IMR-90 (cell line): ENCODE results near the gene TOMM7. TPM values are rescaled to one million over a fixed set of nuclear protein-coding genes. Genes with fewer than 3 reads are reported as not detected.

ENCODE experiments used
- ATAC-seq: fragments of 200-7000 bp; cut with Tn5 transposase; 2 replicates; pipeline ENCODE4 v1.9.1; 2020; ENCODE audit warnings: low read depth, mild to moderate bottlenecking, moderate library complexity
- BruUV-seq: library from RNA; stranded (reverse); fragments of 400-500 nt; replicated peaks from 2 replicates; lab custom pipeline; 2021; lab: Mats Ljungman, UMichigan
- CTCF ChIA-PET: fragments of 300-600 bp; formaldehyde crosslinking; extraction: SDS; loops from one replicate; lab custom pipeline; 2021; ENCODE audit warnings: antibody characterized with exemption; lab: Yijun Ruan, JAX
- POLR2A ChIA-PET: fragments of 300-600 bp; sonication (Branson Sonifier 250); formaldehyde crosslinking; loops from one replicate; lab custom pipeline; 2022; ENCODE audit warnings: antibody characterized with exemption; ENCODE audit not compliant: unreplicated experiment; lab: Charles Lee
- DNase-seq: peaks from one replicate; pipeline ENCODE4 v3.0.0; 2013
- H2AFZ ChIP-seq: replicated peaks from 2 replicates; pipeline ENCODE3; 2013; ENCODE audit warnings: low read length, mild to moderate bottlenecking; ENCODE audit not compliant: poor library complexity
- H2AK5ac ChIP-seq: 2 replicates; pipeline ENCODE4 v1.6.1; 2013; ENCODE audit warnings: low read depth, low read length, inconsistent platforms
- H2AK9ac ChIP-seq: replicated peaks from 2 replicates; pipeline ENCODE3; 2013; ENCODE audit warnings: mild to moderate bottlenecking, low read depth, low read length, moderate library complexity; ENCODE audit not compliant: poor library complexity
- H2BK120ac ChIP-seq: 2 replicates; pipeline ENCODE4 v1.6.1; 2013; ENCODE audit warnings: low read depth, low read length, inconsistent platforms
- H2BK15ac ChIP-seq: 3 replicates; pipeline ENCODE4 v1.6.1; 2013; ENCODE audit warnings: low read depth, low read length, inconsistent platforms
- H2BK20ac ChIP-seq: 2 replicates; pipeline ENCODE4 v1.6.1; 2013; ENCODE audit warnings: low read depth, mild to moderate bottlenecking, inconsistent platforms, low read length, moderate library complexity
- H2BK5ac ChIP-seq: 2 replicates; pipeline ENCODE4 v1.6.1; 2013; ENCODE audit warnings: mild to moderate bottlenecking, low read depth, low read length, inconsistent platforms; ENCODE audit not compliant: poor library complexity, severe bottlenecking
- H3K14ac ChIP-seq: replicated peaks from 2 replicates; pipeline ENCODE4 v1.6.1; 2013; ENCODE audit warnings: low read depth, low read length, inconsistent platforms
- H3K18ac ChIP-seq: 2 replicates; pipeline ENCODE4 v1.6.1; 2013; ENCODE audit warnings: low read depth, low read length, control low read depth
- H3K23ac ChIP-seq: 2 replicates; pipeline ENCODE4 v1.6.1; 2013; ENCODE audit warnings: low read depth, low read length, inconsistent platforms
- H3K27ac ChIP-seq: 2 replicates; pipeline ENCODE4 v1.5.1; 2013; ENCODE audit warnings: mild to moderate bottlenecking, control low read depth, low read length; ENCODE audit not compliant: insufficient read depth
- H3K27me3 ChIP-seq: 2 replicates; pipeline ENCODE4 v1.6.1; 2013; ENCODE audit warnings: low read length; ENCODE audit not compliant: control insufficient read depth, insufficient read depth
- H3K36me3 ChIP-seq: 2 replicates; pipeline ENCODE4 v1.6.1; 2013; ENCODE audit warnings: low read length, mixed read lengths; ENCODE audit not compliant: control insufficient read depth, insufficient read depth
- H3K4ac ChIP-seq: 2 replicates; pipeline ENCODE4 v1.6.1; 2013; ENCODE audit warnings: low read depth, low read length, inconsistent platforms
- H3K4me1 ChIP-seq: 2 replicates; pipeline ENCODE4 v1.6.1; 2013; ENCODE audit warnings: low read length, mixed read lengths; ENCODE audit not compliant: control insufficient read depth, insufficient read depth
- H3K4me2 ChIP-seq: 2 replicates; pipeline ENCODE4 v1.6.1; 2013; ENCODE audit warnings: low read depth, mild to moderate bottlenecking, control low read depth, low read length, moderate library complexity
- H3K4me3 ChIP-seq: 2 replicates; pipeline ENCODE4 v1.5.1; 2013; ENCODE audit warnings: low read depth, mild to moderate bottlenecking, control low read depth, low read length, moderate library complexity; ENCODE audit not compliant: insufficient read depth
- H3K56ac ChIP-seq: 2 replicates; pipeline ENCODE4 v1.6.1; 2013; ENCODE audit warnings: low read length, inconsistent platforms; ENCODE audit not compliant: insufficient read depth; ENCODE audit errors: extremely low read depth
- H3K79me1 ChIP-seq, 2 experiments: 2 replicates each; pipeline ENCODE4 v1.6.1; 2013; ENCODE audit warnings: low read length in 2 of 2, inconsistent platforms in 1 of 2, low read depth in 1 of 2
- H3K9ac ChIP-seq: 2 replicates; pipeline ENCODE4 v1.6.1; 2013; ENCODE audit warnings: low read depth, low read length, control low read depth
- H3K9me1 ChIP-seq: 2 replicates; pipeline ENCODE4 v1.6.1; 2013; ENCODE audit warnings: low read length, inconsistent platforms; ENCODE audit not compliant: insufficient read depth
- H3K9me3 ChIP-seq: 2 replicates; pipeline ENCODE4 v1.6.1; 2013; ENCODE audit warnings: low read length; ENCODE audit not compliant: control insufficient read depth, insufficient read depth
- H4K20me1 ChIP-seq: 2 replicates; pipeline ENCODE4 v1.6.1; 2013; ENCODE audit warnings: low read length, inconsistent platforms; ENCODE audit not compliant: insufficient read depth
- H4K5ac ChIP-seq: 2 replicates; pipeline ENCODE4 v1.6.1; 2013; ENCODE audit warnings: mild to moderate bottlenecking, low read depth, low read length, control low read depth
- H4K8ac ChIP-seq, 2 experiments: 2 replicates each; pipeline ENCODE4 v1.6.1; 2013; ENCODE audit warnings: low read depth in 2 of 2, low read length in 2 of 2, control low read depth in 1 of 2, inconsistent platforms in 1 of 2
- H4K91ac ChIP-seq: 2 replicates; pipeline ENCODE4 v1.6.1; 2013; ENCODE audit warnings: low read depth, low read length, inconsistent platforms; ENCODE audit not compliant: insufficient read depth
- BHLHE40 ChIP-seq: fragments of 150-350 bp; IDR thresholded peaks from 2 replicates; pipeline ENCODE4 v1.6.1; 2016; ENCODE audit warnings: mild to moderate bottlenecking, low read depth, low read length
- CEBPB ChIP-seq: IDR thresholded peaks from 2 replicates; pipeline ENCODE4 v1.6.1; 2012; ENCODE audit warnings: low read depth, low read length, improper control_type of control experiment
- CHD1 ChIP-seq: IDR thresholded peaks from 2 replicates; pipeline ENCODE4 v1.6.1; 2012; ENCODE audit warnings: low read depth, low read length, improper control_type of control experiment
- FOS ChIP-seq: fragments of 150-350 bp; IDR thresholded peaks from 2 replicates; pipeline ENCODE4 v1.6.1; 2016; ENCODE audit warnings: low read depth, low read length
- MAZ ChIP-seq: IDR thresholded peaks from 2 replicates; pipeline ENCODE4 v1.6.1; 2012; ENCODE audit warnings: low read depth, mild to moderate bottlenecking, low read length, improper control_type of control experiment, moderate library complexity, borderline replicate concordance
- MXI1 ChIP-seq: IDR thresholded peaks from 2 replicates; pipeline ENCODE4 v1.6.1; 2012; ENCODE audit warnings: low read depth, mild to moderate bottlenecking, low read length, moderate library complexity, borderline replicate concordance
- POLR2A ChIP-seq: IDR thresholded peaks from 2 replicates; pipeline ENCODE4 v1.6.1; 2012; ENCODE audit warnings: mild to moderate bottlenecking, low read depth, low read length
- RCOR1 ChIP-seq: IDR thresholded peaks from 2 replicates; pipeline ENCODE4 v1.6.1; 2012; ENCODE audit warnings: mild to moderate bottlenecking, low read length, improper control_type of control experiment; ENCODE audit not compliant: insufficient replicate concordance
- RFX5 ChIP-seq: IDR thresholded peaks from 2 replicates; pipeline ENCODE4 v1.8.0; 2012; ENCODE audit warnings: low read depth, mild to moderate bottlenecking, low read length, moderate library complexity
- SMC3 ChIP-seq: fragments of 150-350 bp; IDR thresholded peaks from 2 replicates; pipeline ENCODE4 v1.6.1; 2016; ENCODE audit warnings: low read depth, mild to moderate bottlenecking, antibody characterized with exemption, low read length, moderate library complexity
- WGBS, 2 experiments: methylation state at CpG; one replicate each; pipeline versions ENCODE4 v1.1.5 to v1.1.7; 2013; ENCODE audit warnings: missing lambda C conversion rate in 2 of 2; ENCODE audit not compliant: insufficient read length in 1 of 2; ENCODE audit errors: extremely low coverage in 2 of 2; 5-methylcytosine and 5-hydroxymethylcytosine counted together
- dilution Hi-C: fragments of 300-500 bp; cut with HindIII; formaldehyde crosslinking; loops from one replicate; pipeline ENCODE4 v1.14.3; 2018; ENCODE audit warnings: low sequenced_read_pairs; ENCODE audit not compliant: unreplicated experiment
- in situ Hi-C: fragments of 300-500 bp; cut with MboI; formaldehyde crosslinking; loops from 3 replicates; pipeline ENCODE4 v1.14.3; 2019; ENCODE audit warnings: low sequenced_read_pairs, inconsistent platforms, mixed read lengths
- intact Hi-C: fragments of 100-400 bp; cut with micrococcal nuclease; formaldehyde crosslinking; loops from 2 replicates; pipeline ENCODE4 v1.10.0; 2022
- polyA plus RNA-seq, 3 experiments: library from polyadenylated mRNA; depleted of rRNA; stranded (reverse); fragments of >200 nt; gene quantifications; 2 replicates each; pipeline ENCODE4 v1.2.3, GENCODE V29; 2012; ENCODE audit warnings: low replicate concordance in 1 of 3
- total RNA-seq: library from RNA; depleted of rRNA; stranded (reverse); fragments of >200 nt; gene quantifications from 2 replicates; pipeline ENCODE4 v1.2.3, GENCODE V29; 2012
- TF ChIP-seq, protein P1 (sequence below): fragments of 150-350 bp; IDR thresholded peaks from 2 replicates; pipeline ENCODE4 v1.6.1; 2016; ENCODE audit warnings: low read depth, mild to moderate bottlenecking, low read length, moderate library complexity, borderline replicate concordance
- TF ChIP-seq, protein P2 (sequence below): conservative IDR thresholded peaks from 2 replicates; pipeline ENCODE4 v1.5.1; 2012; ENCODE audit warnings: mild to moderate bottlenecking, low read depth, low read length, improper control_type of control experiment

Gene TOMM7
- total and polyA plus RNA-seq, 2 of the 4 experiments (the other 2 are of a cell fraction), result 67.2 to 727 TPM

DNA sequence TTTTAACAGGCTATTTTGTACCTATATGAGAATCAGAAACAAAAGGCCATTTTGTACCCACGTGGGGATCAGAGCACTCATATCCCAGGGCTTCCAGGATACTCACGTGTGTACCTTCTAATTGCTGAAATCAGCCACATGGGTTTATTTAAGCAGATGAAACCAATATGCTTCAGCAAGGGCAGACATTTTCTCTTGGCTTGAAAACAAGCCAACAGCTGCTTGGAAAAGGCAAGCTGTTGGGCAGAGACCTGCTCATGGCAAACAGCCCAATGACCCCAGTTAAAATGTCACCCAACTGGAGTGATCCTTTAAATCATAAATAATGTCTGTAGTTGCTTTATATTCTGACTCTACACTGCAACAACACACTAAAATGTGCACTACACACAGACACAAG is 26.5 kb upstream of the TOMM7 start:
- Histone ChIP-seq H2BK15ac (no peak overlapping the region), H3K18ac (no peak overlapping the region), H3K27ac (no peak overlapping the region), H3K23ac (no peak overlapping the region), H3K14ac (no peak overlapping the region), H3K4me2 (no peak overlapping the region), H3K9ac (no peak overlapping the region), H4K91ac (no peak overlapping the region; the same call in 1 of the 2 replicates), H2AK5ac (no peak overlapping the region), H2BK5ac (no peak overlapping the region), H4K20me1 (no peaks in the 10 kb centered on the region), H3K56ac (no peak overlapping the region), H3K9me1 (peaks cover 6% of the 10 kb centered on the region; the same call in 1 of the 2 replicates), H4K8ac (no peak overlapping the region), H3K9me3 (peaks cover 4% of the 10 kb centered on the region; the same call in 1 of the 2 replicates), H2BK120ac (no peak overlapping the region), H2AFZ (peak overlapping the region; percentile 1), H3K4ac (no peak overlapping the region), H2BK20ac (no peak overlapping the region), H3K79me1 (peaks cover 0 to 4% of the 10 kb centered on the region in 2 experiments; a peak in 1 of 4 replicates), H3K36me3 (no peaks in the 10 kb centered on the region), H3K27me3 (no peaks in the 10 kb centered on the region), H3K4me1 (peaks cover 2% of the 10 kb centered on the region), H2AK9ac (no peak overlapping the region), H3K4me3 (no peak overlapping the region), H4K5ac (no peak overlapping the region)
- CTCF ChIA-PET, result no interaction called here
- POLR2A ChIA-PET, result no interaction called here
- no TSS peak for BruUV-seq
- WGBS, 2 experiments, result no CpG with 5 or more reads among the region's 2 CpGs
- DNase-seq, result no peak
- in situ Hi-C loops, result no loop called here
- no peak for ATAC-seq
- dilution Hi-C loops, result no loop called here
- no peak for TF ChIP-seq CEBPB
- TF ChIP-seq CHD1, result no peak
- no peak for TF ChIP-seq POLR2A
- no peak for TF ChIP-seq FOS
- TF ChIP-seq MXI1, result no peak
- no peak for TF ChIP-seq SMC3
- TF ChIP-seq, protein P1, sequence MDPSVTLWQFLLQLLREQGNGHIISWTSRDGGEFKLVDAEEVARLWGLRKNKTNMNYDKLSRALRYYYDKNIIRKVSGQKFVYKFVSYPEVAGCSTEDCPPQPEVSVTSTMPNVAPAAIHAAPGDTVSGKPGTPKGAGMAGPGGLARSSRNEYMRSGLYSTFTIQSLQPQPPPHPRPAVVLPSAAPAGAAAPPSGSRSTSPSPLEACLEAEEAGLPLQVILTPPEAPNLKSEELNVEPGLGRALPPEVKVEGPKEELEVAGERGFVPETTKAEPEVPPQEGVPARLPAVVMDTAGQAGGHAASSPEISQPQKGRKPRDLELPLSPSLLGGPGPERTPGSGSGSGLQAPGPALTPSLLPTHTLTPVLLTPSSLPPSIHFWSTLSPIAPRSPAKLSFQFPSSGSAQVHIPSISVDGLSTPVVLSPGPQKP, result no peak
- TF ChIP-seq, protein P2, sequence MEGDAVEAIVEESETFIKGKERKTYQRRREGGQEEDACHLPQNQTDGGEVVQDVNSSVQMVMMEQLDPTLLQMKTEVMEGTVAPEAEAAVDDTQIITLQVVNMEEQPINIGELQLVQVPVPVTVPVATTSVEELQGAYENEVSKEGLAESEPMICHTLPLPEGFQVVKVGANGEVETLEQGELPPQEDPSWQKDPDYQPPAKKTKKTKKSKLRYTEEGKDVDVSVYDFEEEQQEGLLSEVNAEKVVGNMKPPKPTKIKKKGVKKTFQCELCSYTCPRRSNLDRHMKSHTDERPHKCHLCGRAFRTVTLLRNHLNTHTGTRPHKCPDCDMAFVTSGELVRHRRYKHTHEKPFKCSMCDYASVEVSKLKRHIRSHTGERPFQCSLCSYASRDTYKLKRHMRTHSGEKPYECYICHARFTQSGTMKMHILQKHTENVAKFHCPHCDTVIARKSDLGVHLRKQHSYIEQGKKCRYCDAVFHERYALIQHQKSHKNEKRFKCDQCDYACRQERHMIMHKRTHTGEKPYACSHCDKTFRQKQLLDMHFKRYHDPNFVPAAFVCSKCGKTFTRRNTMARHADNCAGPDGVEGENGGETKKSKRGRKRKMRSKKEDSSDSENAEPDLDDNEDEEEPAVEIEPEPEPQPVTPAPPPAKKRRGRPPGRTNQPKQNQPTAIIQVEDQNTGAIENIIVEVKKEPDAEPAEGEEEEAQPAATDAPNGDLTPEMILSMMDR, result no peak
- TF ChIP-seq MAZ, result no peak
- no peak for TF ChIP-seq RFX5
- TF ChIP-seq RCOR1, result no peak
- no peak for TF ChIP-seq BHLHE40
- intact Hi-C loops, result no loop called here
